Measurements from ENCODE around the gene CEACAM5.
A peak's percentile ranks its signal among the peaks of the same experiment; 100 is the strongest.

CEACAM5 gene

DNA sequence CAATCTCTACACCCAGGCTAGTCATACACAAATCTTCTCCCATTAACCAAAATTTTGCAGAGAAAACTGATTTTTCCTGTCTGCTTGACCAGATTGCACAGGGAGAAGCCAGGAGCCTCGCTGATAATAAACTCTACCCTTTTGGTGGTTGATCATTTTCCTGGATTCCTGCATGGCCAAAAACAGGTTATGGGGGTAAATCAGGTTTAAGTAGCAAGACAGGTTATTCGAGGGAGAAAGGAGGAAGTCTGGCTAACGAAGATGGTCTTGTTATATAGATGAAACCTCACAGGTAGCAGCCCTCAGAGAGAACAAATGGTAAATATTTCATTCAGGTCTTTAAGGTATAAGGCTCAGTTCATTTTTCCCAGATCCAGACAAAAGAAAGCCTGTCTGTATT, 30.9 kb downstream of the CEACAM5 start:
- H3K4me3 ChIP-seq (ENCODE audit: control insufficient read depth, low read depth, low read length): no peak overlapping the region
- no peak for DNase-seq (ENCODE audit: low read depth)
- no peak for TF ChIP-seq CTCF (conservative IDR thresholded peaks at IDR 0.05; ENCODE audit: control insufficient read depth, insufficient read depth, low read depth, low read length)

GRCh38 chr19:41740415-41741243, 32.2 kb downstream of the CEACAM5 start:
- no peak for DNase-seq (ENCODE audit: low read depth)
- TF ChIP-seq CTCF (conservative IDR thresholded peaks at IDR 0.05; ENCODE audit: control insufficient read depth, insufficient read depth, low read depth, low read length): no peak
- H3K4me3 ChIP-seq (ENCODE audit: control insufficient read depth, low read depth, low read length): no peak overlapping the region

GRCh38 chr19:41741244-41741554, 32.8 kb downstream of the CEACAM5 start:
- DNase-seq (ENCODE audit: low read depth): no peak
- H3K4me3 ChIP-seq (ENCODE audit: control insufficient read depth, low read depth, low read length): no peak overlapping the region
- no peak for TF ChIP-seq CTCF (conservative IDR thresholded peaks at IDR 0.05; ENCODE audit: control insufficient read depth, insufficient read depth, low read depth, low read length)

- no peak overlapping the region for H3K4me3 ChIP-seq (ENCODE audit: control insufficient read depth, low read depth, low read length)
- no peak for DNase-seq (ENCODE audit: low read depth)
- no peak for TF ChIP-seq CTCF (conservative IDR thresholded peaks at IDR 0.05; ENCODE audit: control insufficient read depth, insufficient read depth, low read depth, low read length)
Observed at GRCh38 chr19:41744850-41745249, 36.4 kb downstream of the CEACAM5 start.

DNA sequence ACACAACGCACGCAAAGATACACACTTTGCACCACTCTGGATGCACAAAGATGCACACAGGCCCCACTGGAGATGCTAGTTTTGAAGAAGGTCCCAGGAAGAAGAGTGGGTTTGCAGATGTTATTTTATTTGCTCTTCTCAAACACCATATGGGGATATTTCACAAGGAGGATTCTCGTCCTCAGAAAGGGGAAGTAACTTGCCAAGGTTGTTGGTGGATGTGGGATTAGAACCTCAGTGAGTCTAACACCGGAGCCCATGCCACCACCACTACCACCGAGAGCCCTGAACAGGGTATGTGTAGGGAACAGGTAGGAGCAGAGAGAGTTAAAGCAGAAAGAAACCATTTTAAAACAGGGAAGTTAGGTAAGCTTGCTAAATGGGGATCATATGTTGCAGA, 37.3 kb downstream of the CEACAM5 start:
- DNase-seq (ENCODE audit: low read depth): no peak
- no peak for TF ChIP-seq CTCF (conservative IDR thresholded peaks at IDR 0.05; ENCODE audit: control insufficient read depth, insufficient read depth, low read depth, low read length)
- no peak overlapping the region for H3K4me3 ChIP-seq (ENCODE audit: control insufficient read depth, low read depth, low read length)

- TF ChIP-seq CTCF (conservative IDR thresholded peaks at IDR 0.05; ENCODE audit: control insufficient read depth, insufficient read depth, low read depth, low read length): peak; percentile 51
- H3K4me3 ChIP-seq (ENCODE audit: control insufficient read depth, low read depth, low read length): no peak overlapping the region
- DNase-seq (ENCODE audit: low read depth): peak; percentile 57
Observed at GRCh38 chr19:41746593-41747227, 38.3 kb downstream of the CEACAM5 start.

Data from fibroblast of mammary gland (primary cell).